ENCODE data around the gene PPID. TPM values are rescaled to one million over a fixed set of nuclear protein-coding genes. Genes with fewer than 3 reads are reported as not detected.

PPID gene
- total and polyA plus RNA-seq, 2 of the 13 experiments (the other 11 are each of a cell fraction or from before 2014, with no cell fraction given) = 15.4 to 63.4 TPM

GRCh38 chr4:158722291-158722916, 792 bp downstream of the PPID start (continued):
- TF ChIP-seq, protein P1, sequence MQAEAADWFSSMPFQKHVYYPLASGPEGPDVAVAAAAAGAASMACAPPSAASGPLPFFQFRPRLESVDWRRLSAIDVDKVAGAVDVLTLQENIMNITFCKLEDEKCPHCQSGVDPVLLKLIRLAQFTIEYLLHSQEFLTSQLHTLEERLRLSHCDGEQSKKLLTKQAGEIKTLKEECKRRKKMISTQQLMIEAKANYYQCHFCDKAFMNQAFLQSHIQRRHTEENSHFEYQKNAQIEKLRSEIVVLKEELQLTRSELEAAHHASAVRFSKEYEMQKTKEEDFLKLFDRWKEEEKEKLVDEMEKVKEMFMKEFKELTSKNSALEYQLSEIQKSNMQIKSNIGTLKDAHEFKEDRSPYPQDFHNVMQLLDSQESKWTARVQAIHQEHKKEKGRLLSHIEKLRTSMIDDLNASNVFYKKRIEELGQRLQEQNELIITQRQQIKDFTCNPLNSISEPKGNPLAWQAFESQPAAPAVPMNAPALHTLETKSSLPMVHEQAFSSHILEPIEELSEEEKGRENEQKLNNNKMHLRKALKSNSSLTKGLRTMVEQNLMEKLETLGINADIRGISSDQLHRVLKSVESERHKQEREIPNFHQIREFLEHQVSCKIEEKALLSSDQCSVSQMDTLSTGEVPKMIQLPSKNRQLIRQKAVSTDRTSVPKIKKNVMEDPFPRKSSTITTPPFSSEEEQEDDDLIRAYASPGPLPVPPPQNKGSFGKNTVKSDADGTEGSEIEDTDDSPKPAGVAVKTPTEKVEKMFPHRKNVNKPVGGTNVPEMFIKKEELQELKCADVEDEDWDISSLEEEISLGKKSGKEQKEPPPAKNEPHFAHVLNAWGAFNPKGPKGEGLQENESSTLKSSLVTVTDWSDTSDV (CRISPR knock-in tag; IDR thresholded peaks at IDR 0.05) = no peak
- TF ChIP-seq ZBTB10 (CRISPR knock-in tag; IDR thresholded peaks at IDR 0.05; ENCODE audit: borderline replicate concordance) = no peak
- TF ChIP-seq ZNF136 (CRISPR knock-in tag; IDR thresholded peaks at IDR 0.05; ENCODE audit: low read depth) = no peak
- no peak for TF ChIP-seq MATR3 (CRISPR knock-in tag; IDR thresholded peaks at IDR 0.05)
- TF ChIP-seq, protein P2, sequence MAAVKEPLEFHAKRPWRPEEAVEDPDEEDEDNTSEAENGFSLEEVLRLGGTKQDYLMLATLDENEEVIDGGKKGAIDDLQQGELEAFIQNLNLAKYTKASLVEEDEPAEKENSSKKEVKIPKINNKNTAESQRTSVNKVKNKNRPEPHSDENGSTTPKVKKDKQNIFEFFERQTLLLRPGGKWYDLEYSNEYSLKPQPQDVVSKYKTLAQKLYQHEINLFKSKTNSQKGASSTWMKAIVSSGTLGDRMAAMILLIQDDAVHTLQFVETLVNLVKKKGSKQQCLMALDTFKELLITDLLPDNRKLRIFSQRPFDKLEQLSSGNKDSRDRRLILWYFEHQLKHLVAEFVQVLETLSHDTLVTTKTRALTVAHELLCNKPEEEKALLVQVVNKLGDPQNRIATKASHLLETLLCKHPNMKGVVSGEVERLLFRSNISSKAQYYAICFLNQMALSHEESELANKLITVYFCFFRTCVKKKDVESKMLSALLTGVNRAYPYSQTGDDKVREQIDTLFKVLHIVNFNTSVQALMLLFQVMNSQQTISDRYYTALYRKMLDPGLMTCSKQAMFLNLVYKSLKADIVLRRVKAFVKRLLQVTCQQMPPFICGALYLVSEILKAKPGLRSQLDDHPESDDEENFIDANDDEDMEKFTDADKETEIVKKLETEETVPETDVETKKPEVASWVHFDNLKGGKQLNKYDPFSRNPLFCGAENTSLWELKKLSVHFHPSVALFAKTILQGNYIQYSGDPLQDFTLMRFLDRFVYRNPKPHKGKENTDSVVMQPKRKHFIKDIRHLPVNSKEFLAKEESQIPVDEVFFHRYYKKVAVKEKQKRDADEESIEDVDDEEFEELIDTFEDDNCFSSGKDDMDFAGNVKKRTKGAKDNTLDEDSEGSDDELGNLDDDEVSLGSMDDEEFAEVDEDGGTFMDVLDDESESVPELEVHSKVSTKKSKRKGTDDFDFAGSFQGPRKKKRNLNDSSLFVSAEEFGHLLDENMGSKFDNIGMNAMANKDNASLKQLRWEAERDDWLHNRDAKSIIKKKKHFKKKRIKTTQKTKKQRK (IDR thresholded peaks at IDR 0.05; ENCODE audit: low read length) = no peak
- no peak for TF ChIP-seq ZNF879 (CRISPR knock-in tag; IDR thresholded peaks at IDR 0.05)
- no peak for TF ChIP-seq HDAC6 (IDR thresholded peaks at IDR 0.05; ENCODE audit: low read depth, low read length)
- peak; percentile 37; the same call in 1 of the 2 replicates for TF ChIP-seq YEATS4 (CRISPR knock-in tag; IDR thresholded peaks at IDR 0.05; ENCODE audit: borderline replicate concordance)
- no peak for TF ChIP-seq ZNF530 (CRISPR knock-in tag; IDR thresholded peaks at IDR 0.05; ENCODE audit: low read depth)
- no peak for TF ChIP-seq ZNF816 (CRISPR knock-in tag; IDR thresholded peaks at IDR 0.05; ENCODE audit: borderline replicate concordance)
- no peak for TF ChIP-seq ZSCAN29 (CRISPR knock-in tag; conservative IDR thresholded peaks at IDR 0.05)
- TF ChIP-seq ZNF549 (CRISPR knock-in tag; IDR thresholded peaks at IDR 0.05) = no peak
- no peak for TF ChIP-seq ZNF567 (CRISPR knock-in tag; IDR thresholded peaks at IDR 0.05; ENCODE audit: borderline replicate concordance)
- TF ChIP-seq, protein P3, sequence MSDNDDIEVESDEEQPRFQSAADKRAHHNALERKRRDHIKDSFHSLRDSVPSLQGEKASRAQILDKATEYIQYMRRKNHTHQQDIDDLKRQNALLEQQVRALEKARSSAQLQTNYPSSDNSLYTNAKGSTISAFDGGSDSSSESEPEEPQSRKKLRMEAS (IDR thresholded peaks at IDR 0.05) = peak; percentile 71
- 0 out of 2 replicates have a peak, but pooled peaks have one; percentile 17 for TF ChIP-seq ZNF331 (CRISPR knock-in tag; IDR thresholded peaks at IDR 0.05)

Data from HepG2 (cell line).